Right renal pelvis (tissue), 4 donors: ENCODE measurements around the gene SEZ6. TPM values are rescaled to one million over a fixed set of nuclear protein-coding genes. Genes with fewer than 3 reads are reported as not detected.

ENCODE experiments used
- DNase-seq, 4 donors: peaks; one replicate each; pipeline ENCODE4 v3.0.0-alpha.2; 2013; ENCODE audit warnings: low read depth in 4 of 4, low spot score in 3 of 4, missing footprints in 1 of 4
- polyA plus RNA-seq, 4 donors: library from polyadenylated mRNA; unstranded; fragments of 120-200 nt; gene quantifications; one replicate each; pipeline ENCODE4 v1.2.1, GENCODE V29; 2013; ENCODE audit not compliant: insufficient read length in 4 of 4

Gene SEZ6
- polyA plus RNA-seq, 4 donors = 0.21 to 0.48 (median 0.25) TPM; not detected in 1

- DNase-seq = no peak
Observed at GRCh38 chr17:29038085-29038795, 32.4 kb upstream of the SEZ6 start.

GRCh38 chr17:29037739-29038084 lies 31.9 kb upstream of the SEZ6 start:
- no peak for DNase-seq

DNA sequence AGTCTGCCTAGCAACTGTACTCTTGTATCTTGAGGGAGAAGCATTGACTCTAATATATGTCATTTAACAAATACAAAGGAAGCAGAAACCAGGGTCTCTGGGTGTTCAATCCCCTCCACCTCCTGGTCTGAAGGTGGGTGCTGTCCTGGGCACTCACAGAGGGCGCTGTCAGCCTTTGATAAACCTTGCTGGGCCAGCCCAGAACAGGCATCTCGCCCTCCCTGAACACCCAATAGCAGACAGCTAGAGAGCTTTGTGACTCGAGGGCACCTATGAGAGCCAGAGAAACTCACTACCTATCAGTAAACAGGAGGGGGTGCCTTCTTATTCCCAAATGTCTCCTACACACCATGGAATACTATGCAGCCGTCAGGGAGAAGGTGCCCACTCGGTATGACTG lies 30.8 kb upstream of the SEZ6 start:
- no peak for DNase-seq

DNA sequence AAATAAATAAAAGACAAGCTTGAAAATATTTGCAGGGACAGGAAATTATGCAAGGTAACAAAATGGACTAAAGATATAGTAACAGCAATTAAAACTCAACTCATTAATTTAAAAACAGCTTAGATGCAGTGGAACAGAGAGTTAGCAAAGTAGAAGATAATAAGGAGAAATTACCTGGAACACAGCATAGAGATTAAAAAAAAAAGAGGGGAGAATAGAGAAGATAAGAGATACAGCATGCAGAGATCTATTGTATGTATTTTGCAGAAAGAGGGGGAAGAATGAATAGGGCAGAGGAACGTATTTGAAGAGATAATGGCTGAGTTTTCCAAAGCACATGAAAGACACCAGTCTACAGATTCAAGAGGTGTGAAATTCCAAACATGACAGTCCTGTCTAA lies 28.7 kb upstream of the SEZ6 start:
- DNase-seq = no peak

- no peak for DNase-seq
Observed at GRCh38 chr17:29032857-29033197, 27.0 kb upstream of the SEZ6 start.

DNA sequence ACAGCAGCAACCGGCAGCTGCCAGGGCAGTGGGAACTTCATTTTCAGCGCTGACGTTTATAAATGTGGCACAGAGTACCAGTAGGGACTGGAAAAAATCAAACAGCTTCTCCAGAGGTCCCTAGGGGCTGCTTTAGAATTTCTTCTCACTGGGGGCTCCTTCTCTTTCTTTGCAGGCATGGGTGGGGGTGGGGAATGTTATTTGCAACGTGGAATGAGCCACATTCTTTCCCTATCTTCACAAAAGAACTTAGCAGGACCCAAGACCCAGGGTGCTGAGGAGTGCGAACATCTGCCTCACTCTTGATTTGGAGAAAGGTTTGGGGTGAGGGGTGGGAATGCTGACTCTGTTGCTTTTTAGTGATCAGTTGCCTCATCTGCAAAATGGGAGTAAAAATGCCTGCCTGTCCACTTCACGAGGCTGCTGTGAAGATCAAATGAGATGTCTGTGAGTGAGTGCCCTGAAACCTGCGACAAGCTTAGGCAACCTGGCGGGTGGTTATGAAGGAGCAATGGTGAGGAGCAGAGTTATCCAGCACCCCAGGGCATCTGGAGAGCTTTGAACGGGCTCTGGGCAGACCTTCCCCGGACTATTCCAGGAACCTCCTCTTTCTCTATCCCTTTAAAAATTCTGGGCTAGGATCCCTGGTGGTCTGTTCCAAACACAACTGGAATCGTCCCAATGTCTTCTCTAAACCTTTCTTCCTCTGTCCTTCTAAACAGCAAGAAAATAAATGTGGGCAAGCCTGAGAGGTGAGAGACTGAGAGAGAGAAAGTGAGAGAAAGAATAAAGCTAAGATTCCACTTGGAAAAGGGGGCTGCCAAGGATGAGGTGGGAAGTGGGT lies 26.4 kb upstream of the SEZ6 start:
- no peak for DNase-seq

DNA sequence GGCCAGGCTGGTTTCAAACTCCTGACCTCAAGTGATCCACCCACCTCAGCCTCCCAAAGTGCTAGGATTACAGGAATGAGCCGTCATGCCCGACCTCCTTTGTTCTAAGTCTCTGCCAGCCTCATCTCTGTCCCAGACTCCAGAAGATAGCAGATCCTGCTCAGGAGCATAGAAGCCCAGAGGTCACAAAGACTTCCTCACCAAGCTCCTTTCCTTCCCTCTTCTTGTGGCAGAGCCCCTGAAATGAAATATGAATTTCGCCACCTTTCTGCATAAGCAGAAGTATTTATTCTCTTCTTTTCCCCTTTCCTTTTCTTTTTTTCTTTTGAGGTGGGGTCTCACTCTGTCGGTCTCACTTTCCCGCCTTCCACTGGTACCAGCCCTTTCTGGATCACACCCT lies 25.7 kb upstream of the SEZ6 start:
- no peak for DNase-seq

DNA sequence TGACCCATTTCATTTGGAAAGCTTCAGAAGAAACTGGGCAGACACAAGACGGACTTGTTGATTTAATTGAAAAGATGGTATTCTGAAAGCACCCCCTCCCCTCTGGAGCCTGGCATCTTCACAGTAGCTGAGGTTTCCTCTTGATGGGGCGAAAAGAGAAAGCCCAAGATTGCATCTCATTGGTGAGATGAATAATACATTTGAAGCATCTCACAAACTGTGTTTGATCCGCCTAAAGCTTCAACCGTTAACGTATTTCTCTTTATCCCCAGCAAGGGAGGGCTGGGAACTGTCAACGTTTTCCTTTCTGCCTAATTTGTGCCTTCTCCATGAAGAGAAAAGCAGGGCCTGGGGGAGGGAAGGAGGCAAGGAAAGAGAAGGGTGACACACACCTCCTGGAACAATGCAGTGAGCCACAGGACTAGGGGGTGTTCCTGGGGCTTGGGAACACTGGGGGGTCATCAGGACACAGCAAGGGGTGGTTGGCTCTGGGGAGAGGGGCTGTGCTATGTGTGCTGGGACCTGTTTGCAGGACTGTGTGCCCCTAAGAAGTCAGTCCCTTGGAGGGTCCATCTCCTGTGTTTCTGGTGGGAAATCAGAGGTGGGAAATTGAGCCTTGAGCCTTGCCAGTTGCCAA lies 18.6 kb upstream of the SEZ6 start:
- DNase-seq = no peak

GRCh38 chr17:29022074-29022473 lies 16.2 kb upstream of the SEZ6 start:
- DNase-seq = no peak

DNA sequence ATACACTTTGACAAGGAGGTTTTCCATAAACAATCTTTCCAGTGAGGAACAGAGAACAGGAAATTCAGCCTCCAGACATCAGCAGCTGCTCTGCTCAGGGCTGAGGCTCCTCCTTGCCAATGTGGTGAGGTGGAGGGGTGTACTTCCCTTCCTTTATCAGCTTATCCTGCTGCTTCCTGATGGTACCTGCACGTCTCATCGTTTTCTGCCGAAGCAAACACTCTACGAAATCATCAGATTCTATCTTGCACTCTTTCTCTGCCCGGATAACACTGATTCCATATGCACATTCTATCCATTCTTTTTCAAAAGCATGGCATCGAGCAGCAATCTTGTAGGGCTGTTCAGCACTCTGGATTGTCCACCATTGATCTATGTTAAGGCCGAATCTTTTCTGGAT lies 15.4 kb upstream of the SEZ6 start:
- no peak for DNase-seq

- no peak for DNase-seq
Observed at GRCh38 chr17:29020576-29020975, 14.7 kb upstream of the SEZ6 start.

DNA sequence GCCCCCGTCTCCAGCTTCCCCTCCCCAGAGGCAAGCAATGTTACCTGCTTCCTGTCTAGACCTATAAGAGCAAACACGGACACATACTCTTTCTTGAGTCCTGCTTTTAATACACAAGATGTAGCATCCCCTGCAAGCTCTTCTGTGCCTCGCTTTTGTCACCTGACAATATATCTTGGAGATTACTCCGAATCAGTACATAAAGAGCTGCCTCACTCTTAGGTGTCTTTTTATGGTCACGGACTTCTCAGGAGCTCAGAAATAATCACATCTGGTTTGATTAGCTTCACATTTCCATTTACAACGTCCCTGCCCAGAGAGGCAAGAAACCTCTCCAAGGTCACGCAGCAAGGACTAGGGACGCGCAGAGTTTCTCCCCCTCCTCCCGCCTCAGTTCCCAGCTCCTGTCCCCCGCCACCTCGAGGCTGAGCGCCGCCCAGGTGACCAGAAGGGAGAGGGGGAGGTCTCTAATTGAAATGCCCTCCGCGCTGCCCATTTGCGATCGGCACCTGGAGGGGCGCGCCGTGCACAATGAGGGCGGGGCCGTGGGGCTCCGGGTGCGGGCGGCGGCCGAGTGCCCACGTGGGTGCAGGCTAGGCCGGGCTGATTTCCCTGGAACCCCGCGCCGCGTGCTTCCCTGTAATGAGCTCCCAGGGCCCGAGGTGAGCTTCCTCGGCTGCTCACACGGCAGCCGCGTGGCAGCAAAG lies 13.8 kb upstream of the SEZ6 start:
- DNase-seq = no peak

DNA sequence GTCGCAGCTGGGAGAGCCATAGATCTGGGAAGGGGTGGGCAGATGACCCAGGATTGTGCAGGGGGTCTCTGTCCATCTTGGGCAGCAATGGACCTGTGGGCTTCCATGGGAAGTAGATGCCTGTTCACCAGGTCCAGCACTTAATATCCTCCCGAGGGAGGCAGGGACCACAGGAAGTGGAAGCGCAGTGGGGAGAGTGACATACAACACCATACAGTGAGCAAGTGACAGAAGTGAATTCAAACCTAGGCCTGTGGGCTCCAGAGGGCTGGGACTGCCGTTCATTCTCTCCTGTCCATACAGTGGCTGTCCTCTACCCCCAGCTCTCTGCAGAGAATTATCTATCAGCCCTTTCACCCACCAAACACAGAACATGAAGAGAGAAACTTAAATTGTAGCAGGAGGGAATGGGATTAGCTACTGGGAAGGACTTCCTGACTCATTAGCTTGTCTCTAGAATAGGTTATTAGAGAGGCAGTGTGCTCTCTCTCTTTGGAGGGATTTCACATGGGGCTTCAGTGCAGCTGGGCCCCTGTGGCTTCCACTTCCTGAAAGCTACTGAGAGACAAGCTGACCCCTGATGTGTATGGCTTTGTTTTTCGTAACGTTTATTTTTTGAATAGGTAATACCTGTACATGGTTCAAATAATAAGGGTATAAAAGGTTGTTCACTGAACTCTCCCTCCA lies 13.1 kb upstream of the SEZ6 start:
- no peak for DNase-seq

DNA sequence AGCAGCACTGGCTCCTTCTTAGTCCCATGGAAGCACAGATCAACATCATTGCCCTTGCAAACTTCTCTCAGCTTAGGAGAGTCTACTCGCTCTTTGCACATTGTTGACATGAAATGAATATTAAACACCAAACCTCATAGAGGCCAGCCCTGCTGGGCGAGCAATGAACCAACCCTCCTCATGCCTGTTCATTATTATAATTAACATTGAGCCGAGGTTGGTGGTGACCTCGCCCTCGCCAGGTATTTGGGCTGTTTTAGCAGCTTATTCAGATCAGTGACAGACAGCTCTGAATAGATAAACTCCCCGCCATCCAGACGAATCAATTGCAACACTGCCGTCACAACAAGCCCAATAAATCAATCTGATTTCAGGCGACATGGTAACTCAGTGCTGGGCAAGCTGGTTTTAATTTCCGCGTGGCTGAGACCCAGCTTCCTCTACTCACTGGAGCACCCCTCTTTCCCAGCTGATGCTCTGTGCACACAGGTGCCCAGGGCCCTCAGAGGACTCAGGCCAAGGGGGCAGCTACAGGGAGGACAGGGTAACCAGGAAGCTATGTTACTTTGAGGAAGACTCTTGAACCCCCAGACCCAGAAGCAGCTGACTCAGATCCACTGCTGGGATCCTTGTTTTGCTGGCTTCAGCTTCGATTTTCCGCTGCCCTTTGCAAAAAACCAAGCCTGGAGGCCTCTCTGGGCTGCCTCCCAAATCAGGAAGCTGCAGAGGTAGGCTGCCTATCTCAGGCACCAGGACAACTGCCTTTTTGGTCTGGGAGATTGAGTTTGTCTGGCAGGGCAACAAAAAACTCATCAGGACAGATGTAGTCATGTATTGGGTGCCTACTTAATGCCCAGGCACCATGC lies 10.7 kb upstream of the SEZ6 start:
- DNase-seq = no peak

DNA sequence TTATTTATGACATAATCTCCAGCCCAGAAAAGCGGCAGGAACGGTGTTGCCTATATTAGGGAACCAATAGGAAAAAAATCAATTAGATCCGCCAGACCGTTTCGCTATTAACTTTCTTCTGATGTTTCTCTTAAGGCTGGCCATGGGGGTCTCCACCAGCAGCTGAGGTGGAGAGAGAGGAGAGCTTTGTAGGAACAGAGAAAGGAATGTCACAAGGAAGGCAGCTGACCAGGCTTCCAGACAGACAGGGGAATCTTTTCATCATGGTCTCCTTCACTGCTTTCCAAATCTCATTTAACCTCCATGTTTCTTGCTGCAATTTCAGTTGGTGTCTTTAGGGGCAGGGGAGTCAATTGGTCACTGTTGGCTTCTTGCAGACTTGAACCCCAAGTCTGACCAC lies 8.9 kb upstream of the SEZ6 start:
- no peak for DNase-seq

DNA sequence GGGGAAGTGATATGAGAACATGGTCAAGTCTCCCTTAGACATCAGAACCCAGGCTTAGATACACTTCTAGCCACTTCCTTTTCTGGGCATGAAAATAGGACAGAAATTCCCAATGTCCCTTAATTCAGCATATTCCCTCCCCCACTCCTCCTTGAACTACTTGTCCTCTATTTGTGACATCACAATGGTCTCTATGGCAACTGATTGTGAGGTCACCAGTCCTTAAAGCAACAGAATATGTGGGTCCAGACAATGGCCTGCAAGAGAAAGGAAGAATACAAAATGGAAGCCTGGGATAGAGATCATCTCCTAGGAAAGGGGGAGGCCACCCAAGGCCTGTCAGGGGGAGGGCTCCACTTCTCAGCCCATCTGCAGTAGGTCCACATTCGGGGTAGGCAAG lies 6.7 kb upstream of the SEZ6 start:
- no peak for DNase-seq

GRCh38 chr17:29010586-29010985 lies 4.8 kb upstream of the SEZ6 start:
- no peak for DNase-seq

DNA sequence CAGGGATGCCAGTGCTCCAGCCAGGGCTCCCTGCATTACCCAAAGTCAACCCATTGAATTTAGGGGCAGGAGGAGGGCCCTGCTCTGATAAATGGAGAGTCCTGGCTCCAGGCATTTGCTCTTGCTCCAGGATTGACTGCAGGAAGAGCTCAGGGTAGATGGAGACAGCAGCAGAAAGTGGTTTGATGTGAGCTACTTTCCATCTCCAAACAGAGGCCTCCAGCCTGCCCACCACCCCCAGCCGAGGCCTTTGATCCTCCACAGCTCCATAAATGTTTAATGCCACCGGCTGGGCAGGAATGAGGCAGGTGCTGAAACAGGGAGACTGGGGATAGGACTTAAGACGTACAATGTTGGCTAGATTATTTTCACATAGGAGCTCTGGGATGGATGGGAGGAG lies 4.3 kb upstream of the SEZ6 start:
- DNase-seq = no peak

- no peak for DNase-seq
Observed at GRCh38 chr17:29008591-29008990, 2.8 kb upstream of the SEZ6 start.
